ENCODE results near the gene MORN1.

DNA sequence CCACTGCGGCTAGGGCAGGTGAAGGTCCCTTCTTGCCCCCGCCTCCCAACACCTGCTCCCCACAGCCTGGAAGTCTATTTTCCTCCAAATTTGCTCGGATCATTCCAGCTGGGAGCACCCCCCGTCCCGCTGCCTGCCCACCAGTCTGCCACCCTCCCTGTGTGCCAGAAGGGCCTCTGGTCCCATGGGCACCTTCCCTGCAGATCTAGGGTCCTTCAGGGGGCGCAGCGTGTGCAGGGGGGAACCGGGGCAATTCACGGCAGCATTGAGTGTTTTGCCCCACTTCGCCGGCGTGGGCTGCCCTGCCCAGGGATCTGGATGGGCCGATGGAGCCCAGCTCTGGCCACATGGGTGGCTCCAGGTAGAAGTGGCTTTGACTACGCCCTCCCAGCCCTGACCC, 47.3 kb upstream of the MORN1 start:
- TF ChIP-seq CTCF (conservative IDR thresholded peaks at IDR 0.05; ENCODE audit: low read length) (no peak), EZH2phosphoT487 (IDR thresholded peaks at IDR 0.05; ENCODE audit: borderline replicate concordance) (no peak)
